Measurements from ENCODE around the gene PSME4. TPM values are rescaled to one million over a fixed set of nuclear protein-coding genes. Genes with fewer than 3 reads are reported as not detected.

PSME4 gene
- total and polyA plus RNA-seq, 2 of the 13 experiments (the other 11 are each of a cell fraction or from before 2014, with no cell fraction given), result 52.1 to 77.8 TPM

DNA sequence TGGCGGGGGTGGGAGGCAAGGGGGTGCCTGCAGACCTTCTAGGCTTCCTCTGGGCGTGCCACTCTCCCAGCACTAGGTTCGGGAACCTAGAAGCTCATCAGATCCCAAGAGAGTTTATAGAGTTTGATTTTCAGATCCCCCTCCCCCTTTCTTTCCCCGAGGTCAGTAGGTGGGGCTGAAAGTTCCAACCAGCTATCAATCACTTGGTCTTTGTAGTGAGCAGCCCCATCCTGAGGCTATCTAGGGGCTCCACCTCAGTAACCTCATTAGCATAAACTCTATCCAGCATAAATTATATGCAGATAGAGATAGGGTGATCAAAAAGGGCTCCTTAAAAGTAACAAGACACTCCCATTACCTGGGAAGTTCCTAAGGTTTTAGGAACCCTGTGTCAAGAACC is 151.2 kb downstream of the PSME4 start:
- ATAC-seq, result no peak; the same call in 2 of the 3 replicates
- no TSS peak for BruUV-seq (replicated peaks)

More for the DNA sequence above, 151.2 kb downstream of the PSME4 start:
- no peaks in the 10 kb centered on the region for H3K27me3 ChIP-seq (ENCODE audit: control insufficient read depth in 1 of 2, insufficient read depth in 2 of 2, low read length in 2 of 2)
- CTCF ChIA-PET (ENCODE audit: low intra/inter-chr PET ratio, low total read pairs), result no interaction called here
- H4K20me1 ChIP-seq (ENCODE audit: insufficient read depth, low read length), result no peaks in the 10 kb centered on the region
- H3K4me3 ChIP-seq (replicated peaks in 1 of 3; ENCODE audit: insufficient read depth in 1 of 3, low read depth in 2 of 3, low read length in 3 of 3), result no peak overlapping the region
- in situ Hi-C loops (cut with HindIII; ENCODE audit: extremely low pct_ligation_motif_present, low pct_unique_long_range_greater_than_20kb), result no loop called here
- intact Hi-C loops (cut with micrococcal nuclease; ENCODE audit: unreplicated experiment), result no loop called here
- no peak overlapping the region for H2AFZ ChIP-seq (ENCODE audit: low read length)
- H3K27ac ChIP-seq (ENCODE audit: extremely low read length, insufficient read depth, low read length), result no peak overlapping the region
- H3K4me1 ChIP-seq (ENCODE audit: insufficient read depth, low read length), result peaks cover 26% of the 10 kb centered on the region
- 92% methylated on average over 4 of the region's 4 CpGs for WGBS (ENCODE audit: low lambda C conversion rate)
- H3K4me2 ChIP-seq (ENCODE audit: low read depth, low read length), result no peak overlapping the region
- no peaks in the 10 kb centered on the region for H3K79me2 ChIP-seq (ENCODE audit: insufficient read depth, low read length)
- TF ChIP-seq SNAI1 (CRISPR knock-in tag; IDR thresholded peaks at IDR 0.05; ENCODE audit: borderline replicate concordance) (no peak), ZNF296 (CRISPR knock-in tag; conservative IDR thresholded peaks at IDR 0.05) (no peak), SMAD9 (CRISPR knock-in tag; IDR thresholded peaks at IDR 0.05) (no peak), ARID2 (CRISPR knock-in tag; IDR thresholded peaks at IDR 0.05; ENCODE audit: borderline replicate concordance) (no peak), CCAR2 (optimal IDR thresholded peaks at IDR 0.05; ENCODE audit: low read depth, low read length) (no peak), ZFP82 (CRISPR knock-in tag; IDR thresholded peaks at IDR 0.05; ENCODE audit: borderline replicate concordance) (no peak), ETV6 (CRISPR knock-in tag; conservative IDR thresholded peaks at IDR 0.05) (no peak), TBX2 (CRISPR knock-in tag; IDR thresholded peaks at IDR 0.05; ENCODE audit: borderline replicate concordance) (no peak), ZNF598 (CRISPR knock-in tag; IDR thresholded peaks at IDR 0.05; ENCODE audit: borderline replicate concordance) (no peak), ZNF788 (CRISPR knock-in tag; IDR thresholded peaks at IDR 0.05; ENCODE audit: borderline replicate concordance) (no peak), SIX1 (CRISPR knock-in tag; IDR thresholded peaks at IDR 0.05; ENCODE audit: borderline replicate concordance) (no peak), DPF2 (CRISPR knock-in tag; IDR thresholded peaks at IDR 0.05; ENCODE audit: borderline replicate concordance, low read depth) (no peak), BHLHE40 (IDR thresholded peaks at IDR 0.05; ENCODE audit: low read length) (no peak), GABPA (IDR thresholded peaks at IDR 0.05; ENCODE audit: low read depth, low read length) (no peak), GABPA (CRISPR knock-in tag; IDR thresholded peaks at IDR 0.05; ENCODE audit: low read depth) (no peak), ASH2L (IDR thresholded peaks at IDR 0.05; ENCODE audit: insufficient read length, low read depth, low read length) (no peak), SMARCC2 (IDR thresholded peaks at IDR 0.05) (no peak), MBD4 (IDR thresholded peaks at IDR 0.05; ENCODE audit: borderline replicate concordance, low read length) (no peak)
- TF ChIP-seq, protein P1, sequence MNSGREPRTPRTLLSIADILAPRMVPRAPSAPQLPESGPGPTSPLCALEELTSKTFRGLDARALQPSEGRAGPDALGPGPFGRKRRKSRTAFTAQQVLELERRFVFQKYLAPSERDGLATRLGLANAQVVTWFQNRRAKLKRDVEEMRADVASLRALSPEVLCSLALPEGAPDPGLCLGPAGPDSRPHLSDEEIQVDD (CRISPR knock-in tag; IDR thresholded peaks at IDR 0.05; ENCODE audit: borderline replicate concordance), result no peak
- TF ChIP-seq, protein P2, sequence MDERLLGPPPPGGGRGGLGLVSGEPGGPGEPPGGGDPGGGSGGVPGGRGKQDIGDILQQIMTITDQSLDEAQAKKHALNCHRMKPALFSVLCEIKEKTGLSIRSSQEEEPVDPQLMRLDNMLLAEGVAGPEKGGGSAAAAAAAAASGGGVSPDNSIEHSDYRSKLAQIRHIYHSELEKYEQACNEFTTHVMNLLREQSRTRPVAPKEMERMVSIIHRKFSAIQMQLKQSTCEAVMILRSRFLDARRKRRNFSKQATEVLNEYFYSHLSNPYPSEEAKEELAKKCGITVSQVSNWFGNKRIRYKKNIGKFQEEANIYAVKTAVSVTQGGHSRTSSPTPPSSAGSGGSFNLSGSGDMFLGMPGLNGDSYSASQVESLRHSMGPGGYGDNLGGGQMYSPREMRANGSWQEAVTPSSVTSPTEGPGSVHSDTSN (CRISPR knock-in tag; IDR thresholded peaks at IDR 0.05), result no peak
- no peak overlapping the region for H3K9ac ChIP-seq (ENCODE audit: insufficient read depth, low read depth, low read length)
- FAIRE-seq (no peak), DNase-seq (ENCODE audit: low spot score) (no peak)
- H3K9me3 ChIP-seq (ENCODE audit: low read length), result no peaks in the 10 kb centered on the region
- POLR2A ChIA-PET, result no interaction called here
- H3K36me3 ChIP-seq (replicated peaks in 1 of 2; ENCODE audit: control insufficient read depth in 1 of 2, insufficient read depth in 2 of 2, low read length in 2 of 2), result peaks cover 12 to 39% of the 10 kb centered on the region in 2 experiments

Measured in HepG2 (cell line).